GM19351 (cell line): Measurements from ENCODE around the gene POLA1.
A peak's percentile ranks its signal among the peaks of the same experiment; 100 is the strongest.

Experiments
- ATAC-seq: cut with Tn5 transposase; IDR thresholded peaks from one replicate; pipeline ENCODE4 v1.9.1; 2021; ENCODE audit warnings: mild to moderate bottlenecking, moderate library complexity; ENCODE audit not compliant: unreplicated experiment

Gene POLA1

GRCh38 chrX:25004485-25005032 is 310.8 kb downstream of the POLA1 start:
- no peak for ATAC-seq

GRCh38 chrX:25005034-25005381 is 311.3 kb downstream of the POLA1 start:
- ATAC-seq = no peak

GRCh38 chrX:25005382-25006185 is 311.9 kb downstream of the POLA1 start:
- ATAC-seq = no peak

DNA sequence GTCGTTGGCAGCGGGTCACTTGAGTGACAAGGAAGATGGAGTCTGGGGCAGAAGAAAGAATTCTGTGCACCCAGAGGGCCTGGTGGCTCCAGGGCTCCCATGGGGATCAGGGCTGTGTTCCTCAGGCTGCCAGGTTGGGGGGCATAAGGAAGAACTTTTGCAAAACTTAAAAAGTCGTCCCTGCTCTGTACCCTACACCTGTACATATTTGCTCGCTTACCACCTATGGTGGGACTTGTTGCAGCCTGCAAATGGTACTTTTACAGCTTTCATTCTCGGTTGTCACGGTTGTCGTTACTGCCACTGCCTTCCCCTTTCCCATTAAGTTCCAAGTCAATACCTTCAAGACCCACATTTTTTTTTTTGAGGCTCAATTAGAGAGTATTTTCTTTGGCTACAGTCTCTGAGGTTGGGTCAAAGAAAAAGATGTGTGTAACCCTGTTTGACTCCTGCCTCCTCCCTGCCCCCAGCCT is 312.9 kb downstream of the POLA1 start:
- ATAC-seq = no peak

DNA sequence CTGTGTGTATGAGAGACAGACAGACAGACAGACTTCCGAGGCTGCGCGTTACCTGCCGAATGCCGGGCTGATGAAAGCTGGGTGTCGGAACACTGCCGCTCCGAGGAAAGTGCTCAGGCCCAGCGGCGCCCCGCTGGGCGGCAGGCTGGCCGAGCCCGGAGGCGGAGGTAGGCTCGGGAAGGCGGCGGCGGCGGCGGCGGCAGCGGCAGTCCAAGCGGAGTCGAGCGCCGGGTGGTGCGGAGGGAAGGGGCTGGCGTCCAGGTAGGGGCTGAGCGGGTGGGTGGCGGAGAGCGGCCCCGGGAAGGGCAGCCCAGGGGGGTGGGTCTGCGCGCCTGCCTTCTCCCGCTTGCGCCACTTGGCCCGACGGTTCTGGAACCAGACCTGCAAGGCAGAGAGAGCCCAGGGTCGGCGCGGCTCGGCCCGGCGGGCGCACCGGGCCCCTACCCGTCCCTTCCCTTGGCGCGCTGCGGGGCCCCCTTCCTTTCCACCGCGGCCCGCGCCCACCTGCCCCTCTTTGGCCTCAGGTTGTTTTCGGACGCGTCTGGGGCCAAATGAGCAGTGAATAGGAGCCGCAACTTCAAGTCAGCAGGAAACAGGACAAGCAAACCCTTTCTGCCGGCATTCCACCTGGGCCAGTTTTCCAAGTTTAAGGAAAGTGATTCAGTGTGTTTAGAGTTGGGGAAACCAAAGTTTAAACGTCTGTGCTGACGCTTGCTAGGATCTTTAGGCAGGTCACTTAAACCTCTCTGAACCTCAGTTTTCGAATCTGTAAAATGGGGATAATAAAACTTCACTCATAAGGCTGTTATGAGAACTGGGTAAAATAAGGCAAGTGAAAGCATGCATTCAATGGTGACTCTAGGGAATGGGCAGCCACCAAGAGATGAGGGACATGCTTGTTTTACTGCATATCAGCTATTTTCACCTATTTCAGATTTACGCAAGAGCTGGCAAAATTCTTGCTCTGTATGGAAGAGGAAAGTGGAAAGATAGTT is 313.6 kb downstream of the POLA1 start:
- ATAC-seq = no peak

DNA sequence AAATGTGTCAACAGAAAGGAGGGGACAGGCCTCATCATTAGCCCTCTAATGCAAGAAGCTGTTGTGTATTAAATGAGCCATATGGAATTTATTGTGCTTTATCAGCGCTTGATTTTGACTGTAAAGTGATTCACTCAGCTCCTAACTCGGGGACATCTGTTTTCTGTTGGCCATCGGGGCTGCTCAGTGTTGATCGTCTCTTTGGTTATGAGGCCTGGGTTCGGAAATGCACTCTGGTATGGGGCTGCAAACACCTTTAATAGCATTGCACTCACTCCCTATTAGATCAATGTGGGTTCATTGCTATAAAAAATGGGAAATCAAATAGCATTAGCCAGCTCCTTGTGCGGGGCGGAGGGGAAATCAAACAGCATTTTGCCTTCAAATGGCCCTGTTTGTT is 315.7 kb downstream of the POLA1 start:
- no peak for ATAC-seq

DNA sequence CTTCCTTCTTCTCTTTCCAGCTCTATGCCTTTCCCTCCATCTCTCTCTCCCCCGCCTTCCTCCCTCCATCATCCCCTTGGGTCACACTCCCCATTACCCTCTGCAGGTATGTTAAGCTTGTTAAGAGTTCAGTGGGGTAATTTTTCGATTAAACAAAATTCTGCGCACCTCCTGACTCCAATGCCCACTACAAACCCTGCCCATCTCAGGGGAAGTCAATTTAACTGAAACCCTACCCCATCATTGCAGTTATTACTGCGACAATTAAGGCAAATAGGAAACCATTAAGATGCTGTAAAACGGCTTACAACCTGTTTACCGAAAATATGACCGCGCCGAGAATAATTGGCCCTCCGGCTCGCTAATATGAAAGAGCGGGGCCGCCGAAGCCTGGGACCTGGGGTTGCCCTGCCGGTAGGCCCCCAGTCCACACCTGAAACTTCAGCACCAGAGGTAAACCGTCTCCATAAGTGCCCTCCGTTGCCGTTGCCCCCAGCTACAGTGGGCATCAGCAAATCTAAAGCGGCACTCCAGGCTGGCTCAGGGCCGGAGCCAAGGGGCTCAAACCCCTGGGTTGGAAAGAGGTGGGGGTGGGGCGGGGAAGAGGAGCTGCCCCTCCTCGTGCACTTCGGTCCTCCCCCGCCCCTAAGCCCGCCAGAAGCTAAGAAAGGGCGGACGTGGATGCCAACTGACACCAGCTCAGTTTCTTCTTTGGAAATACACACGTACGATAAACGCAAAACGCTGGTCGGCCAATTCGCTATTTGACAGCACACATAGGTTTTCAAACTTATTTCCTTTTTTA is 317.3 kb downstream of the POLA1 start:
- no peak for ATAC-seq

- ATAC-seq = no peak
Measured at GRCh38 chrX:25011589-25012432, 318.1 kb downstream of the POLA1 start.

GRCh38 chrX:25012433-25012735 is 318.7 kb downstream of the POLA1 start:
- ATAC-seq = no peak

DNA sequence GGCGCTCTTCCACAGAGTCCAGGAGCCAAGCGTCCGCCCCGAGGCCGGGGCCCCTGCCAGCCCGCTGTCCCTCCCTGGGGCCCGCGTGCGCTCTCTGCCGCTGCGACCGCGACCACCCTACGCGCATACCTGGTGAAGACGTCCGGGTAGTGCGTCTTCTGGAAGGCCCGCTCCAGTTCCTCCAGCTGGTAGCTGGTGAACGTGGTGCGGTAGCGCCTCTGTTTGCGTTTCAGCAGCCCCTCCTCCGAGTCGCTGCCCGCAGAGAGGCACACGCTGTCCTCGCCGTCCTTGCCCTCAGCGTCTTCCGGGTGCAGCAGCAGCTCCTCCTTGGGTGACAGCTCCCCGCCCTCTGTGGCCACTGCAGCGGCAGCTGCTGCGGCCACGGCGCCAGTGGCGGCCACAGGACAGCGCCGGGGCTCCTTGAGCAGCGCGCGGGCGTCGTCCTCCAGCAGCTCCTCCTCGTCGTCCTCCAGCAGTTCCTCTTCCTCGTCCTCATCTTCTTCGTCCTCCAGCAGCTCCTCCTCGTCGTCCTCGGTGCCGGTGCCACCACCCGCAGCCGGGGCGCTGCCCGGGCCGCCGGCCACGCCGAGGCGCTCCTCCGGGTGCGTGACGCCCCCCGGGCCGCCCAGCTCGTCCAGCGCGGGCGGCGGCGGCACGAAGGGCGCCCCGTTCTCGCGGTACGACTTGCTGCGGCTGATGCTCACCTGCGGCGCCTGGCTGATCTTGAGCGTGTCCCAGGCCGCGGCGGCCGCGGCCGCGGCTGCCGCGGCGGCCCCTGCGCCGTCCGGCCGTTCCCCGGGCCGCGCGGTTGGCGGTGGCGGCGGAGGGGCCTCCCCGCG is 319.3 kb downstream of the POLA1 start:
- peak; percentile 36 for ATAC-seq

GRCh38 chrX:25013632-25014365 is 320.1 kb downstream of the POLA1 start:
- ATAC-seq = peak; percentile 61

DNA sequence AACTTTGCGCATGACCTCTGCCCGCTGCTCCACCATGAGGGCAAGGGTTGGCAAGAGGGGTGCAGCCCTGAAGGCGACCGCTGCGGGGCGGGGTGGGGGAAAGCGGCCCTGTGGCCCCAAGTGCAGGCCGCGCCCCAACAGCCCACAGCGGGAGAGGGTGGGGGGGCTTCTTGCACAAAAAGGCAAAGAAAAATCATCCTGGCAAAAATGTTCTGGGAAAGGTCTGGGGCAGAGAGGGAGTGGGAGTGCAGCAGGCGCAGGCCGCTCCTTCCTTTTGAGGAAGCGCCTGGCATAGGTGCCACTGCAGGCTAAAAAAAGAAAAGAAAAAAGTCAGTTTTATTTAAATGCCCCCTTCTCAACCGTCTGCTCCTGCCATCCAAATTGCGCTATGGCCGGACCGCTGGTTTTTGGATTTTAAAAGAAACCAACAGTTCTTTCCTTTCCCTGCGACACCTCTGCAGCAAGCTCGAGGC is 320.7 kb downstream of the POLA1 start:
- no peak for ATAC-seq

DNA sequence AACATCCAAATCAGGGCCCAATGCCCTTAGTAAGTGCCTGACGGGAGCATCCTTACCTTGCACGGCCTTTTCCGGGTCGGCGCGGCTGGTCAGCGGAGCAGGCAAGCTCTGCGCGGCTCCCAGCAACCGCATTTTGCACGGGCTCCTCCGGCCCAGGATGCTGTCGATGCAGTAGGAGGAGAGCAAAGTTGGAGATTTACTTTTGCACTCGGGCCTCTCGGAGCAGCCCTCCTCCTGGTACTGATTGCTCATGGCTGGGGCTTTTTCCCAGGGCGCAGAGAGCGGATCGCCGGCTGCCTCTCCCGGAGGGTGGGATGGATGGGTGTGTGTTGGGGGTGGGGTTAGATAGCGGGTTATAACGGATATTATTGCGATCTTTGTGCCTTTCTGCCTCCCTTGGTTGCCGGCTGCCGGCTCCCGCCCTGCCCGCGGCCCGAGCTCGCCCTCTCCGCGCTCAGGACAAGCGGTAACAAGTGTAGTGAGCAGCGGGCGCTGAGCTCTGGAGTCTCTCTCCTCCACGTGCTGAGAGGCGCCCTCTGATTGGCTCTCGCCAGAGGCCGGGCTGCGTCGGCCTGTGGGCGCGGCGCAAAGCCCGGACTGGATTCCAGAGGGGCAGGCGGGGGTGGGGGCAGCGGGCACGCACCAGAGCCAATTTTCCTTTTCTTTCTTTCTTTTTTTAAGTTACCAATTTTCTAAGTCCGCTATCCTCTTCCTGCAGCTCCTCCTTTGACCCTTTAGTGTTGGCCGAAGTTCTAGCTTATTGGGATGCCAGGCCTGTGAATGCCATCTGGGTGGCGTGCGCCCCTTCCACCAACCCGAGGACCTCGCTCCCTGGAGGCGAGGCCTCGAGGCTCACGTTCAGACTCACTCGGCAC is 322.0 kb downstream of the POLA1 start, which contains the start of gene ARX:
Gene ARX, minus strand, starts transcription at position 480 of the 875 bp plus-strand sequence. Its CDS starts 228 bp downstream, at position 252.
- ATAC-seq = peak; percentile 42

GRCh38 chrX:25016361-25016671 is 322.6 kb downstream of the POLA1 start:
- ATAC-seq = no peak

DNA sequence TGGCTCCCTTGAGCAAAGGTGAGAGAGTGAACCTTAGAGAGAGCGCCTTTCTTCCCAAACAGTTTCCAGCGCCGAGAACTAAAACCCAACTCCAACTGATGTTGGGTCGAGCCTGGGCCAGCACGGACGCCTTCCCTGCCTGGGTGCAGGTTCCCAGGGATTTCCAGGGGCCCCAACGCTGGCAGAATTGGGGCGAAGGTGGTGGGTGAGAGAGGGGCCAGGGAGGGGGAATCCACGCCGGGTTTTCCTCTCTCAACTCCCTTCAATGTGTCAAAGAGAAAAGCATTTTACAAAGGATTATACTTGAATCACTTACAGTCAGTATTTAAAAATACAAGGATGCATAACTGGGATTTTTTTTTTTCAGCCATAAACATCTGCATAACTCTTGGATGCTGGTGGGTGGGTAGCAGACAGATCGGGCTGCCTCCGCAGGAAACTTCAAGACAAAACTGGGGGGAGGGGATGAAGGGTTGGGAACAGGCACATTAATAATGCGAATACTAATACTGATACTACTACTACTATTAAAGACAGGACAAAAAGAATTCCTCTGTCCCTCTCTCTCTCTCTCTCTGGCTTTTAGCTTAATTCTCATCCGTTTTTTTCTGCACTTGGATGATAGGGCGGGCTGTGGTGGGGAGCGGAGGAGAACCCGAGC is 323.4 kb downstream of the POLA1 start:
- no peak for ATAC-seq

GRCh38 chrX:25017667-25018247 is 324.0 kb downstream of the POLA1 start:
- ATAC-seq = no peak
